ENCODE results near the gene UBALD2. TPM values are rescaled to one million over a fixed set of nuclear protein-coding genes. Genes with fewer than 3 reads are reported as not detected.
"Not testable (repeated sequence)": the region's sequence is repeated elsewhere in the genome, so short reads cannot be mapped to it uniquely, and the experiment has no call there.

The UBALD2 gene
- polyA plus RNA-seq (ENCODE audit: insufficient read length in 3 of 3) = 10 to 100 TPM; 21.8 to 28.5 (median 23.6) TPM

DNA sequence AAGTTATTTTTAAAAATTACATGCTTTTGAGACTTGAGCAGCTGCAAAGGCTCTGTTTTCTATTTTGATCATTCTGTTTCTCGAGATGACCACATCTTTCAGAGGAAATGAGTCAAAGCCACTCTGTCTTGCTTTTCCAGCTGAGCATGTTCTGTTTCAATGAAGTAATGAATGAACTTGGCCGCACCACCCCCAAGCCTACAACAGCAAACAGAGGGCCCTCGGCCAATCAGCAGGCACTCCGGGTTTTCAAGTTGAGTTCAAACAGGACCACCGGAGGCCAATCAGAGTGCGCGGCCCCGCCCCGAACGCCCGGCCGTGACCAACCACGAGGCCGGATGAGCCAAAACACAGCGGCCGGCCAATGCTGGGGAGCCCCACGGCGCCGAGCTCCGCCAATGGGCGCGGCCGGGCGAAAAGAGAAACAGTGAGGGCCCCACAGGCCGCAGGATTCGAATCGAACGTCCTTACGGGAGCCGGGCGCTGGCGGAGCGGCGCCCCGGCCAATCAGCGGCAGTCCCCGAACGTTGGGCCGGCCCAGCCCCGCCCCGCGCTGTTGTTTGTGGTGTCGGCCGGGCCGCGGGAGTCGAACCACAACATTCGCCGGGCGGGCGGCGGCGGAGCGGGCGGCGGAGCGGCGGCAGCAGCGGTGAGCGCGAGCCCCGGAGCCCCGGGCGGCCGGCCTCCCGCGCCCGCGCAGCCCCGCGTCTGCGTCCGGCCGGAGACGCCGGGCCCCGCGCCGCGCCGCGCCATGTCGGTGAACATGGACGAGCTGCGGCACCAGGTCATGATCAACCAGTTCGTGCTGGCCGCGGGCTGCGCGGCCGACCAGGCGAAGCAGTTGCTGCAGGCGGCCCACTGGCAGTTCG is at the start of gene UBALD2:
TSS of gene UBALD2 (plus strand) at position 594 of the 869 bp plus-strand sequence. CDS start at position 752, 158 bp downstream.
- DNase-seq (ENCODE audit: low read depth in 3 of 3, low spot score in 2 of 3) = peak; percentile 88 to 97 (median 94)

DNA sequence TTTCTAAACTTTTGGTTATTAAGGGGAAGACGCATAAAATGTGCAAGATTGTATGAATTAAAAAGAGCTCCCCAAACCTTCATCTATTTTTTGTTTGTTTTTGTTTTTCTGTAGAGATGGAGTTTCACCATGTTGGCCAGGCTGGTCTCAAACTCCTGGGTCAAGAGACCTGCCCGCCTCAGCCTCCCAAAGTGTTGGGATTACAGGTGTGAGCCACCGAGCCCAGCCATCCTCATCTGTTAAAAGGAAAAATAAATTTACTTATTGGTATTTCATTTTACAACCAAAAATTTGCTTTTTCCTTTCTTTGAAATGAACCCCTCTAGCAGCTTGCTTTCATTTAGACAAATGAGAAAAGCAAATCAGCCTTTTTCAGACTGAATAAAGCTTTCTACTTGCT is 48.1 kb upstream of the UBALD2 start:
- DNase-seq (ENCODE audit: low read depth in 3 of 3, low spot score in 2 of 3) = no peak

DNA sequence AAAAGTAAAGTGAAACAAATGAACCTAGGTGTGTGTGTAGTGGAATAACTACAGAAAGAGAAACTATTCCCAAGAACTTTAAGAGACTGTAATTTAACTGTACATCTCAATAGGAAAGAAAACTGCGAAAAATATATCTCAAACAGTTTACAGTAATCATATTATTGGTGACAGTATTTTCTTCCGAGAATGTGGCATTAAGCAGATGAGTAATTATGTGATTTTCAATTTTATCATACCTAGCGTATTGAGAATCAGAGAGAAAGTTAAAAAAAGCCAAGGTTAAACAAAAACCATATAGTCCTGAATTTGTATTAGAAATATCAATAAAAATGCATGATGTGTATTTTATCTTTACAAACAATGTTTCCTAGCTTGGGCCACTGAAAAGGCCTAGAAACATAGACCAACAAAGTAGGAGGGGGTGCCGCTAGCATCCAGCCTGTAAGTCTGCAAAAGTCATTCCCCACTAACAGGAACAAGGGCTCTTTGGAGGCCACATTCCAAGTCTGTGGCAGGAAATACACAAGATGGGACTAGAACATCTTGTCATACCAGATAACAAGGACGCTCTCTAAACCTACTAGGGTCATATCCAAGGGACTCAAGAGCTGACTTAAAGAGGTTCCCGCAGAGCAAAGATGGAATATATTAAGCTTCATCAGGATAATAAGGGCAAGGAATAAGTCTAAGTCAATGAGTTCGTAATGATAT is 45.3 kb upstream of the UBALD2 start:
- no peak for DNase-seq (ENCODE audit: low read depth in 3 of 3, low spot score in 2 of 3)

DNA sequence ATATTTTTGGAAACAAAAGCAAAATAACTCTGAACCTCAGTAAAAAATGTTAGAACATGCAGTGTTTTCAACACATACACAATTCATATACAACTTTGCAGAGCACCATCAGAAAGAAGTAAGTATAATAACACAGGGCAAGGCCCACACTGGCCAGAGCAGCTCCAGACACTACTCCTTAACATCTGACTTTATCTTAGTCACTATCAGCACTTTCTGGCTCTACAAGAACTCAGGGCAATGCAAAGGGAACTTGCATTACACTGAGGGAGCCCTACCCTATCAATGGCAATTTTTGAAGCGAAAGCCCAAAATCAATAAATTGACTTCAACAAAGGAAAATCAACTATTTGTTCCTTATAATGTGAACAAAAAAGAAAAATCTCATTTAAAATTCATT is 41.3 kb upstream of the UBALD2 start:
- DNase-seq (ENCODE audit: low read depth in 3 of 3, low spot score in 2 of 3) = no peak

DNA sequence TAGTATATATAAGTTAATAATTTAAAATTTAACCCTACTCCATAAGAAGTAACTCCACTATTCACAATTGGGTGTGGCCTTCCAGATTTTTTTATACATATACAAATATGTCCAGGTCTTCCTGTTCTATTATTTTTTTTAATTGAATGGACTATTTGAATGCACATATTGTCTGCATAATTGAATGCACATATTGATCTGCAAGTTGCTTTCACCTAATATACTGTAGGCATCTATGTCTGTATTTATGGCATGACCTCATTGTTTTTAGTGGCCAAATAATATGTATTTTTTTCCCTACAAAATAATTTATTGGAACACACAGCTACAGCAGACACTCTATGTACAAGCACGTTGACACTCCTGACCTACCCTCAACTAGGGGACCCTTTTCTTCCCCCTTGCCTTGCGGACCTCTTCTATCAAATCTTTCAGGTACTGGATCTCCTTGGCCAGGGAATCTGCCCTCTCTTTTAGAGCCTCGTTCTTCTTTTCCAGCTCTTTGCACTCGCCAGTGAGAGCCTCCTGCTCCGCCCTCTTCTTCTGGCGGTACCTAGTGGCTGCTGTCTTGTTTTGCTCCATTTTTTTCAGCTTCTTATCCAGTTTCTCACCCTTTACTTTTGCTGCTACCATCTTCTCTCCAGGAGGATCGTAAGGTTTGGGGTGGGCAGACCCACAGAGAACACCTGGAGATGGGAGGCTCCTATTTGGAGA is 39.6 kb upstream of the UBALD2 start:
- DNase-seq (ENCODE audit: low read depth in 3 of 3, low spot score in 2 of 3) = not testable (repeated sequence)

DNA sequence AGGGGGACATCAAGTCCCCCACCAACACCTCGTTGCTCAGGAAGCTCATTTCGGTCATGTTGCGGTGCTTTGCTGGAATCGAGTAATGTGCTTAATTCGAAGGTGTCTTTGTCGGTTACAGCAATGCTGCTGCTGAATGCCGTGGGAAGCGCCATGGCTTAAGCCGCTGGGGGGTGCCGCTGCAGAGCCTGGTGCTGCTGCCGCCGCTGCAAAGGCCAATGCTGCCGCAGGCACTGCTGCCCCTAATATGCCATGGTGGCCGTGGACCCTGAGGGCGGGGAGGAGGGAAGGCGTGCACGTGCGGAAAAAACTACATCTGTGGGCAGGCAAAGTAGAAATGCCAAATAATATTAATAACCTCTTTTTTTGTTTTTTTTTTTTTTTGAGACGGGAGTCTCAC is 38.4 kb upstream of the UBALD2 start:
- not testable (repeated sequence) for DNase-seq (ENCODE audit: low read depth in 3 of 3, low spot score in 2 of 3)

DNA sequence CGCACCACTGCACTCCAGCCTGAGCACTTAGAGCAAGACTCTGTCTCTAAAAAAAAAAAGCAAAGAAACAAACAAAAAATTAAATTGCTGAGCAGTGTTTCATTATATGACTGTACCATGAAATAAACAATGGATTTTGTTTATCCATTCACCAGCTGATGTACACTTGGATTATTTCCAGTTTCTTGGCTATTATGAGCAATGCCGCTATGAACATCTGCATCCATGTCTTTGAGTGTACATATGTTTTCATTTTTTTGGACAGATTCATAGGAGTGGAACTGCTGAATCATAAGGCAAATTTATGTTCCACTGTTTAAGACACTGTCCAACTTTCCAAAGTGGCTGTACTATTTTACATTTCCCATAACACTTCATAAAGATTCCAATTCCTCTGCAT is 32.8 kb upstream of the UBALD2 start:
- DNase-seq (ENCODE audit: low read depth in 3 of 3, low spot score in 2 of 3) = no peak

DNA sequence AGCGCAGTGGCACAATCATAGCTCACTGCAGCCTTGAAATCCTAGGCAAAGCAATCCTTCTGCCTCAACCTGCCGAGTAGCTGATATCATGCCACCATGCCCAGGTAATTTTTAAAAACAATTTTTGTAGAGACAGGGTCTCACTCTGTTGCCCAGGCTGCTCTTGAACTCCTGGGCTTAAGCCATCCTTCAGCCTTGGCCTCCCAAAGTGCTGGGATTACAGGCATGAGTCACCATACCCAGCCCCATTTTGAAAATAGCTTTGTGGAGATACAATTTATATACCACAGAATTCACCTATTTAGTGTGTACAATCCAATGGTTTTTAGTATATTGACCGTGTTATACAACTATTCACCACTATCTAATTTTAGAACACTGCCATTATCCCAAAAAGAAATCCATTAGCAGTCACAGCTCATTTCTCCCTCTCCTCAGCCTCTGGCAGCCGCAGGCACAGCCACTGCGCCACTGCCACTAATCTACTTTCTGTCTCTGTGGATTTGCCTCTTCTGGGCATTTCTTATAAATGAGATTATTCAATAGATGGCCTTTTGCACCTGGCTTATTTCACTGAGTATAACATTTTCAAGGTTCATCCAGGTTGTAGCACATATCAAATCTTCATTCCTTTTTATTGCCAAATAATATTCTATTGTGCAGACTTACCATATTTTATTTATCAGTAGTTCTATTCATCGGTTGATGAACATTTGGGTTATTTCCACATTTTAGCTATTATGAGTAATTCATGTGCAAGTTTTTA is 31.4 kb upstream of the UBALD2 start:
- no peak for DNase-seq (ENCODE audit: low read depth in 3 of 3, low spot score in 2 of 3)

DNA sequence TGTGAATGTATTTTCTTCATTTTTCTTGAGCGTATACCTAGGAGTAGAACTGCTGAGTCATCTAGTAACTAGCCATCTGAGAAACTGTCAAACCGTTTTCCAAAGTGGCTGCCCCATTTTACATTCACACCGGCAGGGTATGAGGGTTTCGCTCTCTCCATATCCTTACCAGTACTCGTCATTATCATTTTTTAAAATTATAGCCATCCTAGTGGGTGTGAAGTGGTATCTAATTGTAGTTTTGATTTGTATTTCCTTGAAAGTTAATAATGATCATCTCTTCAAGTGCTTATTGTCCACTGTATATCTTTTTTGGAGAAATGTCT is 30.8 kb upstream of the UBALD2 start:
- no peak for DNase-seq (ENCODE audit: low read depth in 3 of 3, low spot score in 2 of 3)

DNA sequence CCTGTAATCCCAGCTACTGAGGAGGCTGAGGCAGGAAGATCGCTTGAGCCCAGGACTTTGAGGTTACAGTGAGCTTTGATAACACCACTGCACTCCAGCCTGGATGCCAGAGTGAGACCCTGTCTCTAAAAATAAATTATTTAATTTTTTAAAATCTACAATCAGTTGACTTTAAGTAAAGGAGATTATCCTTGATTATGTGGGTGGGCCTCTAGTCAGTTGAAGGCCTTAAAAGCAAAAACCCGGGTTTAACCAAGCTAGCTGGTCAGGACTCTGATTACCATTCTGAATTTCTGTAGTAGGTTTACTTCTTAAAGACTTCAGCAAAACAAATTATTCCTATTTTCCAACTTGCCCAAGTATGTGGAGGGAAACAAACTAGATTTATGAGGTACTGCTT is 29.3 kb upstream of the UBALD2 start:
- no peak for DNase-seq (ENCODE audit: low read depth in 3 of 3, low spot score in 2 of 3)

DNA sequence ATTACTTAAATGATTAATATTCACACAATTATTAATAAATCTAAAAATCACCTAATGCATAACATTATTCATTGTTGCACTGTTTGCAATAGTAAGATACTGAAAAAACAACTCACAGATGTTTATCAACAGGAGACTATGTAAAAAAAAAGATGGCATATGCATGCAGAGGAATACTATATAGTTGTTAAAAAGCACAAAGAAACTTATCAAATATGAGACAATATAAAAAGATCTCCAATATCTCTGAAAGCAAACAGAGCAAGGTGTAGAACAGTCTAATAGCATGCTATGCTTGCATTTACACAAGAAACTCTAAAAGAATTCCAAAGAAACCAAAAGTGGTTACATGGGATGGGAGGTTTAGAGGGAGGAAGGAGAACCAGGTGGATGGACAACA is 28.5 kb upstream of the UBALD2 start:
- DNase-seq (ENCODE audit: low read depth in 3 of 3, low spot score in 2 of 3) = no peak

DNA sequence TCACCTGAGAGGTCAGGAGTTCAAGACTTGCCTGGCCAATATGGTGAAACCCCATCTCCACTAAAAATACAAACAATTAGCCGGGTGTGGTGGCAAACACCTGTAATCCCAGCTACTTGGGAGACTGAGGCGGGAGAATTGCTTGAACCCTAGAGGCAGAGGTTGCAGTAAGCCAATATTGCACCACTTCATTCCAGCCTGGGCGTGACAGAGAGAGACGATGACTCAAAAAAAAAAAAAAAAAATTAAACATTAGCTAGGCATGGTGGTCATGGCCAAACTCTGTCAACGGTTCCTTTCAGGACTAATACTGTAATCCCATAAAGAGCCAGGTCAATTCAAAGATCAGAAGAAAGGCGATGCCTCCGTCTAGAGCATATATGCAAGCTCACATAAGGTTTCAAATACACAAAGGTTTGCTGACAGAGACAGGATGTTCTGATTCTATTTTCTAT is 27.3 kb upstream of the UBALD2 start:
- DNase-seq (ENCODE audit: low read depth in 3 of 3, low spot score in 2 of 3) = no peak

DNA sequence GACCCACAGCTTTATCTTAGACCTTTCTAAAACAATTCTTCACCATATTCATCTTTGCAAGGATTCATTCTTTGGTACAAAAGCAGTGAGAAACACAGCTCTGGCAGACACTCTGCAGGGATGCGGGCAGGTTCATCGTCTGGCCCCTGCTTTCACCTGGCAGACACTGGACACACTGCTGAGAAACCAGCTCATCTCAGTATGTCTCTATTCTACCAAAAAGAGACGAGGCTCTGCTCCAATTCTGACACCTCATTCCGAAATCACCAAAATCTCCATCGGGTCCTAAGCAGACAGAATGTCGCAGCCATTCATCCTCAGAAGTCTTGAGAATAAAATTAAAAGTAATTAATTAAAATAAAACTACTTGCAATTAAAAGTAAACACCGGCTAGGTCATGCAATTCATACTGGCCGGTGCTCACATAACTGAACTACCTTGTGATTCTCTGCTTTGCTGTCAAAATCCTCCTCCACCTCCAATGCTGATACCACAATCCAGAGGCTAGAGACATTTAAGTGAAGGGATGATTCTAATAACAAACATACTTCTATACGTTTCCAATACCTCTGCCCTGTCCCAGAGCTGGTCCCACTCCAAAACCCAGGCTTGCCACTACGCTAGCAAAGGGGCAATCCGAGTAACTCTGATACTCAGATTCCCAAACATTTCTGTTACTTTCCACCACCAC is 26.2 kb upstream of the UBALD2 start:
- DNase-seq (ENCODE audit: low read depth in 3 of 3, low spot score in 2 of 3) = no peak

DNA sequence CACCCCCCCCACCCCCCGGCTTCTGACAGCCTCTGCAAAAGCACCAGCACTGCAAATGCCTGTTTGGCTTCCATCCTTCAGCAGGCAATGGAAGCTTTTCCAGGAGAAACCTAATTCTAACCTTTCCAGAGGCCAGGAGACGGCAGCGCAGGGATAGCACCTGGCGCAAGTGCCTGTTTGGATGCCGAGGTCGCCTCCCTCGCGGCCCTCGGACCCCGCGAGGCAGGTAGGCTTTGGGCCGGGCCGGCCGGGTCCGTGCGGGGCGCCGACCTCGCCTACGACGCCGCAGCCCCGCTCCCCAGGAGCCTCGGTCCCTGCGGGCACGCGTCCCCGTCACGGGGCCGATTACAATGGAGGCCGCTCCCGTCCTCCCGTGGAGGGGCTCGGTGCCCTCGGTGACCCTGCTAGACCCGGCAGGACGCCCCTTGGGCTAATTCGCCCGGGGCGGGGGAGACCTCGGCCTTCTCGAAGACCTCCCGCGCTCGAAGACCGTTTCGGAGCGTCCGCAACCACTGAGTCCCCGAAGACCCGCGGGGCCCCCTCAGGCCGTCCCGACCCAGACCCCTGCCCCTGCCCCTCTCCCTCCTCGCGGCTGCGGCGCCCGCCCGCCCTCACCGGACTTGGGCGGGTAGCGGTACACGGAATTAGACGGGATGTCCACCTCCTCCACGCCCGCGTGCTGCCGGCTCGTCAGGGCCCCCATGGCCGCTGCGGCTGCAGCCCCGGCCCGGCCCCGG is 25.4 kb upstream of the UBALD2 start:
- no peak for DNase-seq (ENCODE audit: low read depth in 3 of 3, low spot score in 2 of 3)

DNA sequence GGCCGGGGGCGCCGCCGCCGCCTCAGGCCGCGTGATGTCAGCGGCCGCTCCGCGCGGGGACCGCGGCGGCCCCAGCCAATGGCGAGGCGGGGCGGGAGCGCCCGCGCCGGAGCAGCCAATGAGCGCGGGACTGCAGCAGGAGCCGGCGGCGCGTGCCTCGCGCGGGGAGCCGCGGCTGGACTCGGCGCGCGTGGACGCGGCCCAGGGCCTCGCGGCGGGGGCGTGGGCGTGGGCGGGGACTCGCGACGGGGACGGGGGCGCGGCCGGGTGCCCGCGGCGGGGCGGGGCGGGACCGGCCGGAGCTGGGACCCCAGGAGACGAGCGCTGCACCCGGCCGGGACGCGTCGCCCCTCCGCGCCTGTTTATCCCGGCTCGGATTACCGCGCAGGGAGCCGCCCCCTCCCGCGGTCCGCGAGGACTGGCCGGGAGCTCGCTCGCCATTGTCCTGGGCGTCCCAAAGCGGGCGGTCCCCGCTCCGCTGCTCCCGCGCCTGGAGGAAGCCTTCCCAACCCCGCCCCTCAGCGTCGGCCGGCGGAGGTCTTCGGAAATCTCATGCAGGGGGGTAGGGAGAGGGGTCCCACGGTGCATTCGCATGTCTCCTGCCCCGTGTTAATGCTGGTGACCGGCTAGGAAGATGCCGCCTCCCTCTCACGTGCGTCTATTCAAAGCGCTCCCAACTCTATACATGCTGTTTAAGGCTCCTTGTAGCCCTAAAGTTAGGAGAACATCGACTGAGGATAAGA is 24.5 kb upstream of the UBALD2 start, which contains the start of gene RNF157:
TSS of gene RNF157 (minus strand) at position 33 of the 743 bp plus-strand sequence. CDS start 253 bp downstream, outside the sequence.
- DNase-seq (ENCODE audit: low read depth in 3 of 3, low spot score in 2 of 3) = no peak

DNA sequence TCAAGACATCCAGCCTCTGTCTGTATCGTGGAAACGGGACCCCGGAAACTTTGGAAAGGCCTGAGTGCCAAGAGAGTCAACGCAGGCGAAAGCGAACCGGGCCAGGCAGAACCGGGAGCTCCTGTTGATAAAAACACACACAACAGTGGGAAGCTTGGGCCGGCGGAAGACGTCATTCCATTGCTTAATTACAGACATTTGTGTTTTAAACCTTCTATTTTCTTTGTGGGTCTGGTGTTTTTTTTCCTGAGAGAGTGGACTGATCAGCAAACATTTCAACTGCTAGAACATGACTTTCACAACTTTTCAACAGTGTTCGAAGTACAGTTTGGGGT is 24.0 kb upstream of the UBALD2 start:
- no peak for DNase-seq (ENCODE audit: low read depth in 3 of 3, low spot score in 2 of 3)

DNA sequence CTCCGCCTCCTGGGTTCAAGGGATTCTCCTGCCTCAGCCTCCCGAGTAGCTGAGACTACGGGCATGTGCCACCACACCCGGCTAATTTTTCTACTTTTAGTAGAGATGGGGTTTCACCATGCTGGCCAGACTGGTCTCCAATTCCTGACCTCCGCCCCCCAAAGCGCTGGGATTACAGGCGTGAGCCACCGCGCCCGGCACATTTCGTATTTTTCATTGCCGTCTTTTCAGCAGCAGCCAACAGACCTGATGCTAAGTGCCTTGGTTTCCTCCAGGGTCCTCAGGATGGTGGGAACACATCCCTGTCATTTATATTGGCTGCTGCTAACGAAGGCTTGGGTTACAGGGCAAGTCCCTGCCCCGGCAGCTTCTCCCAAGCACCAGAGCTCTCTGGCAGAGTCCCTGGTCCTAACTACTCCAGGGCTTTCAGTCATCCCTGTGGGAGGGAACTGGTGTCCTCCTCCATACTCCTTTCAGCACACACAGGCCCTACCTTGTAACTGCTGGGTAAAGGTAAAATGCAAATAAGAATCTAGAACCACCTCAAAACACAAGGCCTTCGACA is 23.4 kb upstream of the UBALD2 start:
- no peak for DNase-seq (ENCODE audit: low read depth in 3 of 3, low spot score in 2 of 3)

All from right renal cortex interstitium (tissue), 3 donors.